Suprapubic skin (tissue), 4 donors: ENCODE measurements around the gene SERF2. TPM values are rescaled to one million over a fixed set of nuclear protein-coding genes. Genes with fewer than 3 reads are reported as not detected.

Source experiments
- DNase-seq, 2 donors: peaks; one replicate each; pipeline ENCODE4 v3.0.0-alpha.2; 2019; ENCODE audit warnings: low spot score in 2 of 2
- H3K27ac ChIP-seq: fragments of 200-600 bp; sonication (generic); one replicate; pipeline ENCODE4 v1.5.1; 2019
- H3K27me3 ChIP-seq: fragments of 200-600 bp; sonication (generic); one replicate; pipeline ENCODE4 v1.5.1; 2019
- H3K36me3 ChIP-seq: fragments of 200-600 bp; sonication (generic); one replicate; pipeline ENCODE4 v1.5.1; 2019
- H3K4me1 ChIP-seq: fragments of 200-600 bp; sonication (generic); one replicate; pipeline ENCODE4 v1.5.1; 2019
- H3K4me3 ChIP-seq: fragments of 200-600 bp; sonication (generic); one replicate; pipeline ENCODE4 v1.5.1; 2019; ENCODE audit warnings: mild to moderate bottlenecking
- H3K9me3 ChIP-seq: fragments of 200-600 bp; sonication (generic); one replicate; pipeline ENCODE4 v1.5.1; 2019
- CTCF ChIP-seq, 2 donors: fragments of 200-600 bp in 1 of 2; fragments of 450-650 bp in 1 of 2; sonication (generic) in 1 of 2; IDR thresholded peaks; one replicate each; pipeline ENCODE4 v1.5.1; 2016 to 2019; ENCODE audit warnings: antibody characterized with exemption in 2 of 2, mild to moderate bottlenecking in 1 of 2, moderate library complexity in 1 of 2
- EP300 ChIP-seq: sonication (generic); formaldehyde crosslinking; IDR thresholded peaks from one replicate; pipeline ENCODE4 v1.6.1; 2017; ENCODE audit warnings: antibody characterized with exemption
- POLR2A ChIP-seq, 2 donors: fragments of 450-650 bp; IDR thresholded peaks; one replicate each; pipeline ENCODE4 v1.6.1; 2017; ENCODE audit warnings: antibody characterized with exemption in 2 of 2, mild to moderate bottlenecking in 2 of 2, moderate library complexity in 2 of 2
- POLR2AphosphoS5 ChIP-seq, 3 donors: sonication (generic); formaldehyde crosslinking; IDR thresholded peaks; one replicate each; pipeline ENCODE4 v1.6.1; 2017; ENCODE audit warnings: antibody characterized with exemption in 3 of 3
- WGBS: methylation state at CpG from one replicate; pipeline ENCODE4 v1.1.5; 2018; 5-methylcytosine and 5-hydroxymethylcytosine counted together
- total RNA-seq, 4 donors: library from RNA; depleted of rRNA; stranded (reverse); fragments of >200 nt; gene quantifications; one replicate each; pipeline ENCODE4 v1.1.0, GENCODE V29; 2016

The SERF2 gene
- total RNA-seq, 4 donors from 2014 or later, result 352 to 813 (median 687) TPM

- no peaks in the 10 kb centered on the region for H3K27me3 ChIP-seq
- WGBS, result 79% methylated on average over 1 of the region's 1 CpG
- TF ChIP-seq POLR2AphosphoS5 (IDR thresholded peaks at IDR 0.05), result no peak
- no peak for TF ChIP-seq CTCF (IDR thresholded peaks at IDR 0.05)
- no peak for TF ChIP-seq EP300
- TF ChIP-seq POLR2A (IDR thresholded peaks at IDR 0.05), result no peak
- H3K4me1 ChIP-seq, result peaks cover 30% of the 10 kb centered on the region
- H3K4me3 ChIP-seq, result no peak overlapping the region
- H3K27ac ChIP-seq, result no peak overlapping the region
- no peak for DNase-seq
- H3K36me3 ChIP-seq, result peaks cover 2% of the 10 kb centered on the region
- H3K9me3 ChIP-seq, result no peaks in the 10 kb centered on the region
Observed at GRCh38 chr15:43779016-43779415, 13.1 kb upstream of the SERF2 start.

- no peaks in the 10 kb centered on the region for H3K27me3 ChIP-seq
Observed at GRCh38 chr15:43789409-43789808, 2.7 kb upstream of the SERF2 start.

GRCh38 chr15:43792761-43793476, 799 bp downstream of the SERF2 start:
- no peak for TF ChIP-seq POLR2A (IDR thresholded peaks at IDR 0.05)
- TF ChIP-seq POLR2AphosphoS5 (IDR thresholded peaks at IDR 0.05), result no peak
- TF ChIP-seq CTCF (IDR thresholded peaks at IDR 0.05), result no peak
- TF ChIP-seq EP300, result no peak
- H3K36me3 ChIP-seq, result peaks cover 35% of the 10 kb centered on the region
- peak overlapping the region; percentile 99 for H3K27ac ChIP-seq
- no peak for DNase-seq
- no peaks in the 10 kb centered on the region for H3K9me3 ChIP-seq
- WGBS, result under 1% methylated on average over 23 of the region's 33 CpGs
- peak overlapping the region; percentile 88 for H3K4me3 ChIP-seq
- H3K27me3 ChIP-seq, result no peaks in the 10 kb centered on the region
- H3K4me1 ChIP-seq, result peaks cover 44% of the 10 kb centered on the region

More at GRCh38 chr15:43789409-43789808, 2.7 kb upstream of the SERF2 start:
- no peak overlapping the region for H3K4me3 ChIP-seq
- no peak for TF ChIP-seq CTCF (IDR thresholded peaks at IDR 0.05)
- TF ChIP-seq POLR2A (IDR thresholded peaks at IDR 0.05), result no peak
- TF ChIP-seq POLR2AphosphoS5 (IDR thresholded peaks at IDR 0.05), result no peak
- TF ChIP-seq EP300, result no peak
- H3K9me3 ChIP-seq, result no peaks in the 10 kb centered on the region
- 94% methylated on average over 3 of the region's 3 CpGs for WGBS
- H3K36me3 ChIP-seq, result peaks cover 8% of the 10 kb centered on the region
- peak overlapping the region; percentile 24 for H3K27ac ChIP-seq
- peaks cover 19% of the 10 kb centered on the region for H3K4me1 ChIP-seq
- no peak for DNase-seq

GRCh38 chr15:43793647-43794046, 1.5 kb downstream of the SERF2 start:
- DNase-seq, result no peak

GRCh38 chr15:43794269-43795037, 2.3 kb downstream of the SERF2 start:
- peak overlapping the region; percentile 88 for H3K4me3 ChIP-seq

More at GRCh38 chr15:43793647-43794046, 1.5 kb downstream of the SERF2 start:
- H3K27me3 ChIP-seq, result no peaks in the 10 kb centered on the region
- no peak for TF ChIP-seq POLR2A (IDR thresholded peaks at IDR 0.05)
- TF ChIP-seq POLR2AphosphoS5 (IDR thresholded peaks at IDR 0.05), result no peak
- no peak for TF ChIP-seq EP300
- H3K27ac ChIP-seq, result peak overlapping the region; percentile 99
- H3K4me1 ChIP-seq, result peaks cover 51% of the 10 kb centered on the region
- peaks cover 38% of the 10 kb centered on the region for H3K36me3 ChIP-seq
- 74% methylated on average over 10 of the region's 10 CpGs for WGBS
- no peaks in the 10 kb centered on the region for H3K9me3 ChIP-seq
- H3K4me3 ChIP-seq, result peak overlapping the region; percentile 88

More at GRCh38 chr15:43794269-43795037, 2.3 kb downstream of the SERF2 start:
- Histone ChIP-seq H3K36me3 (peaks cover 44% of the 10 kb centered on the region), H3K27ac (peak overlapping the region; percentile 99), H3K27me3 (no peaks in the 10 kb centered on the region), H3K4me1 (peaks cover 59% of the 10 kb centered on the region), H3K9me3 (no peaks in the 10 kb centered on the region)
- TF ChIP-seq CTCF (IDR thresholded peaks at IDR 0.05) (no peak), EP300 (no peak), POLR2AphosphoS5 (IDR thresholded peaks at IDR 0.05) (no peak), POLR2A (IDR thresholded peaks at IDR 0.05) (no peak)
- 85% methylated on average over 9 of the region's 9 CpGs for WGBS
- no peak for DNase-seq
